ENCODE measurements around the gene ZNF467. TPM values are rescaled to one million over a fixed set of nuclear protein-coding genes. Genes with fewer than 3 reads are reported as not detected.

ZNF467 gene
- total and polyA plus RNA-seq, 2 of the 8 experiments (the other 6 are each of a cell fraction or from before 2014, with no cell fraction given) = 0.50 to 0.51 TPM

GRCh38 chr7:149814494-149814893 lies 41.1 kb upstream of the ZNF467 start:
- 89% methylated on average over 15 of the region's 15 CpGs; no CpG with 5 or more reads in 1 of the 2 experiments for WGBS, 2 experiments (ENCODE audit: extremely low coverage in 1 of 2, insufficient coverage in 1 of 2, insufficient read length in 1 of 2, insufficient replicate concordance in 2 of 2, low coverage in 1 of 2, low lambda C conversion rate in 2 of 2, missing lambda C conversion rate in 1 of 2)

More at GRCh38 chr7:149814494-149814893, 41.1 kb upstream of the ZNF467 start:
- H3K9ac ChIP-seq (replicated peaks in 1 of 4; ENCODE audit: extremely low read depth in 1 of 4, low read depth in 3 of 4, low read length in 3 of 4) = no peak overlapping the region
- FAIRE-seq (no peak), DNase-seq (ENCODE audit: low read depth in 1 of 2, low spot score in 2 of 2) (no peak)
- H3K23me2 ChIP-seq (ENCODE audit: low read depth, low read length) = no peaks in the 10 kb centered on the region
- no peak overlapping the region for H4K91ac ChIP-seq (replicated peaks; ENCODE audit: insufficient read length, low read length)
- H3K79me2 ChIP-seq (ENCODE audit: control insufficient read depth in 1 of 2, insufficient read depth in 2 of 2, low read length in 2 of 2) = no peaks in the 10 kb centered on the region
- no peaks in the 10 kb centered on the region for H3K36me3 ChIP-seq (ENCODE audit: control insufficient read depth in 2 of 4, insufficient read depth in 4 of 4, low read length in 3 of 4)
- H4K20me1 ChIP-seq (replicated peaks in 1 of 2; ENCODE audit: control insufficient read depth in 1 of 2, insufficient read depth in 2 of 2, low read length in 2 of 2) = peaks cover 0 to under 1% of the 10 kb centered on the region in 2 experiments
- no peak overlapping the region for H2BK15ac ChIP-seq (ENCODE audit: low read length)
- H4K5ac ChIP-seq (ENCODE audit: insufficient read length, low read depth, low read length) = no peak overlapping the region
- no peak overlapping the region for H3K27ac ChIP-seq (ENCODE audit: low read depth, low read length)
- H2AK5ac ChIP-seq (ENCODE audit: low read depth, low read length) = no peak overlapping the region
- no peak overlapping the region for H3K56ac ChIP-seq (replicated peaks; ENCODE audit: insufficient read length, low read depth, low read length)
- no peak overlapping the region for H2BK5ac ChIP-seq (ENCODE audit: low read depth, low read length)
- H3K23ac ChIP-seq (ENCODE audit: insufficient read length) = no peak overlapping the region
- no peaks in the 10 kb centered on the region for H3K27me3 ChIP-seq (replicated peaks in 1 of 4; ENCODE audit: control insufficient read depth in 3 of 4, extremely low read depth in 1 of 4, insufficient read depth in 3 of 4, low read length in 3 of 4)
- 0 out of 2 replicates have a peak overlapping the region, but pooled peaks have one; percentile 72 for H2BK20ac ChIP-seq (ENCODE audit: low read length)
- H3K79me1 ChIP-seq (ENCODE audit: low read depth, low read length) = no peaks in the 10 kb centered on the region; the same call in 1 of the 2 replicates
- TF ChIP-seq MAX (IDR thresholded peaks at IDR 0.05) (no peak), POLR2AphosphoS5 (IDR thresholded peaks at IDR 0.05; ENCODE audit: low read depth, low read length) (no peak), SIX5 (IDR thresholded peaks at IDR 0.05; ENCODE audit: low read depth, low read length) (no peak), ATF2 (IDR thresholded peaks at IDR 0.05; ENCODE audit: low read length) (no peak), HDAC6 (IDR thresholded peaks at IDR 0.05; ENCODE audit: low read depth, low read length) (no peak), RXRA (IDR thresholded peaks at IDR 0.05; ENCODE audit: insufficient read depth, low read depth, low read length) (no peak), USF2 (IDR thresholded peaks at IDR 0.05; ENCODE audit: low read length) (no peak), BCL11A (IDR thresholded peaks at IDR 0.05; ENCODE audit: low read depth in 2 of 2, low read length in 2 of 2) (no peak), RFX5 (IDR thresholded peaks at IDR 0.05; ENCODE audit: borderline replicate concordance, low read depth, low read length) (no peak)
- CTCF ChIA-PET (ENCODE audit: partially characterized antibody) = interaction anchor here (0.7 to 10.3 kb wide), 5 partner anchors 9 to 35 kb away, joined by 3 to 120 read pairs (median 6); no protein-coding TSS in a partner anchor
- peaks cover 0 to 20% (median 8%) of the 10 kb centered on the region in 4 experiments; a peak in 6 of 7 replicates for H3K4me1 ChIP-seq (replicated peaks in 1 of 4; ENCODE audit: control insufficient read depth in 3 of 4, insufficient read depth in 4 of 4, low read length in 3 of 4)
- no peak overlapping the region for H3K18ac ChIP-seq (ENCODE audit: extremely low read depth, low read length)
- H3K9me3 ChIP-seq (ENCODE audit: insufficient read depth in 2 of 2, low read depth in 1 of 2, low read length in 1 of 2) = no peaks in the 10 kb centered on the region
- H3K4me3 ChIP-seq (ENCODE audit: extremely low read depth in 1 of 4, insufficient read depth in 2 of 4, low read depth in 3 of 4, low read length in 4 of 4) = no peak overlapping the region
- no peak overlapping the region for H3K4ac ChIP-seq (replicated peaks; ENCODE audit: insufficient read length, low read depth, low read length)
- no peak overlapping the region for H3K4me2 ChIP-seq (ENCODE audit: insufficient read depth in 1 of 2, low read depth in 2 of 2, low read length in 2 of 2)
- no peak overlapping the region for H2BK12ac ChIP-seq (ENCODE audit: low read depth, low read length)
- H2BK120ac ChIP-seq (replicated peaks; ENCODE audit: low read depth, low read length) = no peak overlapping the region
- POLR2A ChIA-PET (ENCODE audit: partially characterized antibody) = interaction anchor here (1.8 kb wide), 1 partner anchor 8 kb away, joined by 4 read pairs; no protein-coding TSS in a partner anchor
- H2AFZ ChIP-seq (ENCODE audit: low read length) = no peak overlapping the region
- no peak overlapping the region for H3K14ac ChIP-seq (ENCODE audit: insufficient read length)
- peak overlapping the region; percentile 14; the same call in 1 of the 2 replicates for H4K8ac ChIP-seq (ENCODE audit: extremely low read depth, insufficient read depth, low read length)

Data from H1 (cell line).